CD4-positive, alpha-beta T cell treated with Interleukin-21 for 1 hour (primary cell): Measurements from ENCODE around the gene ARHGAP25.

Source experiments
- DNase-seq: peaks from one replicate; pipeline ENCODE4 v3.0.0-alpha.2; 2020

Gene ARHGAP25

GRCh38 chr2:68835621-68836020, 101.0 kb downstream of the ARHGAP25 start:
- no peak for DNase-seq

GRCh38 chr2:68837164-68837860, 102.7 kb downstream of the ARHGAP25 start:
- peak; percentile 72 for DNase-seq

DNA sequence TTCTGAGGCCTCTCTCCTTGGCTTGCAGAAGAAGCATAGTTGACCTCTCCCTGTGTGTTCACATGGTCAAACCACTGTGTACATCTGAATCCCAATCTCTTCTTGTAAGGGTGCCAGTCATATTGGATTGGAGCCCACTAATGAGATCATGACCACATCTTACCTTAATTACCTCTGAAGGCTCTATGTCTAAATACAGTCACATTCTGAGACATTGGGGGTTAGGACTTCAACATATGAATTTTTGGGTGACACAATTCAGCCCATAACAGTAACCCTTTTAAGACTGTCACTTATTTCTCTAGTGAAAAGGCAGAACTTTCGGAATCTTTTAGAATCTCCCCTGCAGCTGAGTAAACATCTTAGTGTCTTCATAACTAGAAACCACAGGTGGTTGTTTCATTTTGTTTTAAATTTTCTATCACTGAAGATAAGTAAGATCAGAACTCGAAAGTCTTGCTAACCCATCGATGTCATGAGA, 103.3 kb downstream of the ARHGAP25 start:
- DNase-seq = no peak

- DNase-seq = no peak
Observed at GRCh38 chr2:68838641-68839040, 104.0 kb downstream of the ARHGAP25 start.

- peak; percentile 40 for DNase-seq
Observed at GRCh38 chr2:68839260-68839833, 104.7 kb downstream of the ARHGAP25 start.

DNA sequence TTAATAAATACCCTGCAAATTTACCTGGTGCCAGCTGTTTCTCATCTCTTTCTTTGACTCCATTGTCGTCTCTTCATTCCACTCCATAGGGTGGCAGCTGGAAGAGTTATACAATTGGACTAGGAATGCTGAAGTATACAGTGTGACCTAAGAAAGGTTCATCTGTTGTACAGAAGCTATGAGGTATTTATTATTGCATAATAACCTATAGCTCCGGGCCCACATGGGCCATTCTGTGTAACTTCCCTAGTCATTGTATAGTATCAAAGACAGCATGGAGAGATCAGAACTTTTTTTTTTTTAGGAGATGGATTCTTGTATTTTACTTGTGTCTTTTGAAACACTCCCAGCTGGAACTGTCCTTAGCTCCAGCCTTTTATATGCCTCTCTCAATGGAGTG, 110.4 kb downstream of the ARHGAP25 start:
- DNase-seq = no peak

- DNase-seq = no peak
Observed at GRCh38 chr2:68846091-68846490, 111.5 kb downstream of the ARHGAP25 start.

DNA sequence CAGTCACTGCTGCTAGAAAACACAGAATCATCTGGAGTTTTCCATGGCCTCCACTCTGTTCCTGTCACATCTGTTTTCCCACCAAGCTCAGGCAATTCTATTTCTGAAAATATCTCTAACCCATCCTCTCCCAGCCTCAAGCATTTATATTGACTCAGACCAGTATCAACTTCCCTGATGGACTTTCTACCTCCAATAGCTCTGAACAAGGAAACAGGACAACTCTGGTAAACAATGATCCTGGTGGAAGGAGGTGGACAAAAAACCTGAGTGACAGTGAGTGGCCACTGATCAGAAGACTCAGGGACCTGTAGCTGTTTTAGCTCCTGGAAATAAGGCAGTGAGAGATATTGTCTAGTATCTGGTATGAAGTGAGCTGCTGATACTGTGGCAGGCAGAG, 113.1 kb downstream of the ARHGAP25 start:
- no peak for DNase-seq

DNA sequence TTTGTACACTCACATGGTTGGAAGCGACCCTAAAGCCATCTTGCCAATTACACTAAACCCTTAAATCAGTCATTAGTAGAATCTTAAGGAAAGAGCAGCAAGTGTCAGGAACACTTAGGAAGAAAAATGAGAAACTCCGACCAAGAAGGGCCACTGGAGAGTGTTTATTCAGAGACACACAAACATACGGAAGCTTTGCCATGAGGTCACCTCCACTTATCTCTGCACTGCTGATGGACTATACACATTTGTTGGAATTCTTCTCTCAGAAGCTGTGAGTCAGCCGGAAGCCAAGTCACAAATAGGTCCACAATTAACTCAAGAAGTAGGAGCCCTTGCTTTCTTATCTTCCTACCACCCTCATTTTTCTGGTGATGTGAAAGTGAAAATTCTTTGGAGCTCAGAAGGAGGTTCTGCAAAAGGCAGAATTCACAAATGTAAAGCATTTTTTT, 115.0 kb downstream of the ARHGAP25 start:
- DNase-seq = no peak

DNA sequence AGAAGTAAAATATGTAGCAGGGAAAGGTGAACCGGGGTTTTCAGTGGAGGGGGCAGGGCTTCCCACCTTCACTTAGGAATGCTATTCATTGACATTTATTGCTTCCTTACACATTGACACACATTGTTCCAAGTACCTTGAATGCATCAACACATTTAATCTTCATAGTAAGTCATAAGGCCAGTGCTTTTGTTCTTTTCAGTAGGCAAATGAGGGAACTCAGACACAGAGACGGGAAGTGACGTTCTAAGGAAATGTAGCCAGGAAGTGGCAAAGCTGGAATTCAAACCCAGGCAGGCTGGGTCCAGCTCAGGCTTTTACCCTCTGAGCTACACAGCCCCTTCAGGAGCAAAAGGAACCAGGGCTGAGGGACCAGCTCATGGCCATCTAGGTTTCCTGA, 115.9 kb downstream of the ARHGAP25 start:
- no peak for DNase-seq

DNA sequence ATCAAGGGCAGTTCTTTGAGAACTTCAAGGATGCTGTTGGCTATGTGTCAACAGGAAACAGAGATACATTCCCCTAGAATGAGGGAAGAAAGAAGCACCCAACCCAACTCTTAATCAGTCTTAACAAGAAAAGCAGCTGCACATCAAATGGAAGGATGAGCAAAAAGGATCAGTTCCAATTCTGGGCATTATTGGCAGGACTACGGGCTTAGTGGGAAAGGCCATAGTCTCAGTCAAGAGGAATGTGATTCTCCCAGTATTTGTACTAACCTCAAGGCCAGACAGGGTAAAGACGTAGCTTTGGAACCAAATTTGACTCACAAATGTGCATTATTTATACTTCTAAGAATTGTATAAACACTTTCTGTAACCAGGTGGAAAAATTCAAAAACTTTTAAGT, 118.4 kb downstream of the ARHGAP25 start:
- DNase-seq = no peak

DNA sequence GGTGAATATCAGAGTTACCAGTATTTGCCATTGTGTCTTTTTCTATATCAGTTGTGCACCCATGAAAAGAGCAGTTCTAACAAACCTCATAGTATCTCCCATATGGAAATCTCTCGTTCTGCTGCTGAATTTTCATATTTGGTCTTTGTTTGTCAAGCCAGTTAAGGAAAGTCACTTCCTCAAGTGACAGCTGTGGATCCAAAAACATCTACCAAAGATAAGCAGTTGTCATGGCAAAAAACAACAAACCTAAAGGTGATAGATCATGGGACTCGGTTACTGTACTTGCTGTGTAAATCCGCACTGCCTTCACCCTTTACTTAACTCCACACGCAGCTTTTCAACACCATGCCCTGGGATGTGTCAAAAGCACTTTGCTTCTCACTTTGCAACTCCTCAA, 119.3 kb downstream of the ARHGAP25 start:
- DNase-seq = no peak

GRCh38 chr2:68854476-68854875, 119.9 kb downstream of the ARHGAP25 start:
- no peak for DNase-seq

DNA sequence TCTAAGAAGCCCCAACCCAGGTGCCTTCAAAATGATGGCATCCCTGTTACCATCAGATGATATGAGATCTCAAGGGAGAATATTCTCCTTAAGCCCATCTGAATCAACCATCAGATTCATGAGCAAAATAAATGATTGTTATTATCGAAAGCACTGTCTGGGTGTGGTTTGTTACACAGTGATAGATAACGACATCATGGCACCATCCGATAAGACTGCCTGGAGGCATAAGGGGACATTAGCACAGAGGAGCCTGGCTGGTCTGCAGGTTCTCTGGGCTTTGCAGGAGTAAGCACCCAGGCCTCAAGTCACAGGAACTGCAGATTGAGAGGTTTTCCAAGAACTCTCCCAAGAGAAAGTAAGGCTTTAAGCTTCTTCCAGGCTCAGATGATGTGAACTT, 120.9 kb downstream of the ARHGAP25 start:
- no peak for DNase-seq

DNA sequence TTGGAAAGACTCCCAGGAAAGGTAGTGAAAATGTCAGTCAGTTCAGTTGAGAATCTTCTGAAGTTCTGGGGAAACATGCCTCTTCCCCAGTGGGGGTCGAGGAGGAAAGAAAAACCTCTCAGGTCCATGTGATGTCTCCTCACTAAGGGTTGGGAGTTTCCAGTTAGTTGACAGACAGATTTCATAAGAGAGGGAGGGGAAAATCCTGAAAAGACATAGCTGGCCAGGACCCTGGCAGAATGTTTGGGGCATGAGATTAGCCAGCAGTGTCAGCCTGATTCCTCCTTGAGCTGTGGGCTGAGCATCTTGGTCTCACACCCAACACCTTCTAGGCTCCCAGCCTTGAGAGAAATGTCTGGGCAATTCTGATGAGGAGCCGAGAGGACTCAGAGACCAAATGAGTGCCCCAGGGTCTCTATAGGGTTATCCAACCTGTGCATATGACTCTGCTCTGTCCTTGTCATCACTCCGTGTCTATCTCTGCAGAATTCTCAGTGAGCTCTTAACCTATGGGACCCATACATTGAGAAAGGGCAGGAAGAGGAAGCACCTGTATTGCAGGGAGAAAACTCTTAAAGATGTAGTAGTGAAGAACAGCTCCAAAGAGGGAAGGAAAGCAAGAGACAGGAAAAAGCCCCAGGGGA, 122.7 kb downstream of the ARHGAP25 start:
- no peak for DNase-seq

- peak; percentile 10 for DNase-seq
Observed at GRCh38 chr2:68857855-68858456, 123.3 kb downstream of the ARHGAP25 start.

- no peak for DNase-seq
Observed at GRCh38 chr2:68860111-68860510, 125.5 kb downstream of the ARHGAP25 start.

DNA sequence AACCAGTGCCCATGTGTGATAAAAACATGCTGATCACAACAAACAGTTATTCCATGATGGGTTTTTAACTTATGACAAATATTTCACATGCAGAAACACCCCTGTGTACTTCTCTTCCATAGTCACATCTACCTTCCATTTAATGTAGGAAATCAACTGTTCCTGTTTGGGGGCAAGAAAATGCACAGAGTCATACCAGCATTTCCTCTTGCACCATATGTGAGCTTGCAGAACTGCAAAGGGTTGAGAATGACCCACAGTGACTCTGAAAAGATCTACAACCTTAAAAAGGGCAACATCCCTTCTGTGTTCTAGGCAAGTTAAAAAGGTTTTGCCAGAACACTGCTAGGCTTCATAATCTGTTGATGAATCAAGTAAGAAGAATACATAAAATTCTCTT, 126.7 kb downstream of the ARHGAP25 start:
- no peak for DNase-seq

GRCh38 chr2:68862889-68863288, 128.3 kb downstream of the ARHGAP25 start:
- DNase-seq = no peak

DNA sequence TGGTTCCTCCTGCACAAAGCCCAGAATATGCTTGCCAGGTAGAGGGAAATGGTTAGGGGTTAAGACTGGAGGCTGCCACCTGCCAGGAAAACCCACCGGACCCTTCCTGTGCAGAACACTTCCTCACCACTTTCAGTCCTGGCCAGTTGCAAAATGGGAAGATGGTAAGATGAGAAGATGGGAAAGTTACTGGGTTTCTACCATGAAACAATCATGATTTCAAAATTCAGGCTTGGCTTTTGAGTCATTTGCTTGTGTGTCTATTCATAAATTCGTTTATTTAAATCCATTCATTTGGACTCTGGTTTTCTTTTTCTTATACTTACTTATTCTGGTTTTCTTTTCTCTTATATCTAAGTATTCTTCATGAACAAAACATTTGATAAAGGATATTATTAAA, 129.4 kb downstream of the ARHGAP25 start:
- no peak for DNase-seq

GRCh38 chr2:68865108-68865507, 130.5 kb downstream of the ARHGAP25 start:
- no peak for DNase-seq

DNA sequence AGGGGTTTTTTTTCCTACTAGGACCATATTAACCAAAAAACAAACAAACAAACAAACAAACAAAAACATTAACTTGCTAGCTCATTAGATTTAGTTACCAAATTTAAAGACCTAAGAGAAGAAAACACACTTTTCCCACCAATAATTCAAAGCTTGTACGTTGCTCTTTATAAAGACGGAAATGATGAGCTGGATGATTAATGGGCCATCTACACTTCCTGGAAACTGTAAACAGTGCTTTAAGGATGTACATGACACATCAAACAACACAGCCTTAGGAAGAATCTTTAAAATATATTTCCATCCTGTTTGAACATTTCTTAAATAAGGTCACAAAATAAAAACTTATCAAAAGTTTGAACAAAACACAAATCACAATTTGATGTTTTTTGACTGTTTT, 135.6 kb downstream of the ARHGAP25 start:
- DNase-seq = no peak

DNA sequence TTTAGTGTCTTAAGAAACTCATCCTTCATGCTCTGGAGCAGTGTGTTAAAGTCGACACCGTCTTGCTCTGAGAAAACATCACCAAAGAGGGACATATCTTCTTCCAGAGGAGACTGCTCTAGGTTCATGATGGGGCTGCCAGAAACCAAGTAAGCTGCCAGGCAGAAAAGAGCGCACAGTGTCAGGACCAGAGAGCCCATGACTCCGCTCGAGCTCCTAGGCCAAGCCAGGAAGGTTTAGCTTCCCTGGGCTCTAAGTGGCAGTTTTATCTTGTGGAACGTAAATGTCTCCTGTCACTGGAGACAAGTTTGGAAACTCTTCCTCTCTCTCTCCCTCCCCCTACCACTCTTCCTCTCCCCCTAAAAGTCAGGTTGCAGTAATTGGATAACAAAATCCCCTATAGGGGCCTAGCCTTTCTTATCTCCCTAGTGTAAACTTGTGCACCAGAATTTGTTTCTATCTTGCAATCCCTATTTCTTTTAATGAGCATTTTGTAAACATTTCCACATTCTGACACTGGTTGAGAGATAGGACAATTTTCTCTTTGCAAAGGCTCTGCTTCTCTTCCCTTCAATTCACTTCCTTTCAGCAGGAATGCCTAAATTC, 136.7 kb downstream of the ARHGAP25 start, which contains the start of gene BMP10:
Gene BMP10 (minus strand): TSS at position 239 of the 606 bp plus-strand sequence. CDS start 39 bp downstream, at position 200.
- no peak for DNase-seq
